PC-3 (cell line): ENCODE measurements around the gene TSPAN4. TPM values are rescaled to one million over a fixed set of nuclear protein-coding genes. Genes with fewer than 3 reads are reported as not detected.

ENCODE experiments used
- ATAC-seq: fragments of 200-7000 bp; cut with Tn5 transposase; 2 replicates; pipeline ENCODE4 v1.9.1; 2020; ENCODE audit warnings: mild to moderate bottlenecking, moderate library complexity
- BruUV-seq: library from RNA; stranded (reverse); fragments of 400-500 nt; replicated peaks from 2 replicates; lab custom pipeline; 2021; lab: Mats Ljungman, UMichigan
- CTCF ChIA-PET: fragments of 300-600 bp; sonication (Branson Sonifier 250); formaldehyde crosslinking; loops from one replicate; lab custom pipeline; 2022; ENCODE audit warnings: antibody characterized with exemption; lab: Charles Lee
- POLR2A ChIA-PET: fragments of 300-600 bp; sonication (Branson Sonifier 250); formaldehyde crosslinking; loops from one replicate; lab custom pipeline; 2022; ENCODE audit warnings: antibody characterized with exemption; ENCODE audit not compliant: unreplicated experiment; lab: Charles Lee
- DNase-seq: peaks from one replicate; pipeline ENCODE4 v3.0.0-alpha.2; 2015
- H2AFZ ChIP-seq: fragments of 300-600 bp; sonication (generic); 2 replicates; pipeline ENCODE4 v1.6.0; 2016; ENCODE audit warnings: antibody characterized with exemption, low read length
- H3F3A ChIP-seq: fragments of 300-600 bp; sonication (generic); one replicate; pipeline ENCODE4 v1.6.0; 2017; ENCODE audit warnings: antibody characterized with exemption, low read length, control low read depth, mild to moderate bottlenecking; ENCODE audit not compliant: unreplicated experiment
- H3K27ac ChIP-seq: fragments of 300-600 bp; sonication (generic); 2 replicates; pipeline ENCODE4 v1.5.1; 2016; ENCODE audit warnings: mild to moderate bottlenecking, low read length
- H3K27me3 ChIP-seq: fragments of 300-600 bp; sonication (generic); 2 replicates; pipeline ENCODE4 v1.6.1; 2016; ENCODE audit warnings: low read length, mixed read lengths
- H3K36me3 ChIP-seq: fragments of 300-600 bp; sonication (generic); 2 replicates; pipeline ENCODE4 v1.6.1; 2016; ENCODE audit warnings: low read depth, mixed run types, low read length, mixed read lengths
- H3K4me1 ChIP-seq: fragments of 300-600 bp; sonication (generic); 2 replicates; pipeline ENCODE4 v1.5.1; 2016; ENCODE audit warnings: low read length; ENCODE audit not compliant: insufficient read depth
- H3K4me2 ChIP-seq: fragments of 300-600 bp; sonication (generic); 2 replicates; pipeline ENCODE4 v1.6.0; 2016; ENCODE audit warnings: low read length
- H3K4me3 ChIP-seq: fragments of 300-600 bp; sonication (generic); 2 replicates; pipeline ENCODE4 v1.5.1; 2016; ENCODE audit warnings: mild to moderate bottlenecking, low read length, mixed read lengths
- H3K79me2 ChIP-seq: fragments of 300-600 bp; sonication (generic); 2 replicates; pipeline ENCODE4 v1.6.1; 2017; ENCODE audit warnings: low read length, mixed read lengths
- H3K9ac ChIP-seq: fragments of 300-600 bp; sonication (generic); 2 replicates; pipeline ENCODE4 v1.6.0; 2016; ENCODE audit warnings: mild to moderate bottlenecking, low read length
- H3K9me2 ChIP-seq: fragments of 300-600 bp; sonication (generic); replicated peaks from 2 replicates; pipeline ENCODE4 v1.6.1; 2016; ENCODE audit warnings: mixed run types, low read length, mixed read lengths
- H3K9me3 ChIP-seq: fragments of 300-600 bp; sonication (generic); 2 replicates; pipeline ENCODE4 v1.6.1; 2016; ENCODE audit warnings: low read length, mixed read lengths
- H4K20me1 ChIP-seq: fragments of 300-600 bp; sonication (generic); 2 replicates; pipeline ENCODE4 v1.6.1; 2016; ENCODE audit warnings: low read length, mixed read lengths
- CTCF ChIP-seq: fragments of 300-600 bp; sonication (generic); conservative IDR thresholded peaks from 2 replicates; pipeline ENCODE4 v1.5.1; 2017; ENCODE audit warnings: antibody characterized with exemption, low read depth, mild to moderate bottlenecking, low read length
- EZH2 ChIP-seq: fragments of 300-600 bp; sonication (generic); IDR thresholded peaks from one replicate; pipeline ENCODE4 v1.6.1; 2017; ENCODE audit warnings: antibody characterized with exemption, mild to moderate bottlenecking, low read length; ENCODE audit not compliant: unreplicated experiment
- EZH2phosphoT487 ChIP-seq: fragments of 300-600 bp; sonication (generic); IDR thresholded peaks from 2 replicates; pipeline ENCODE4 v1.6.1; 2018; ENCODE audit warnings: mild to moderate bottlenecking, antibody characterized with exemption, low read length, borderline replicate concordance
- intact Hi-C: fragments of 100-400 bp; cut with micrococcal nuclease; formaldehyde crosslinking; loops from 2 replicates; pipeline ENCODE4 v1.9.0; 2023
- total RNA-seq: library from RNA; depleted of rRNA; stranded (reverse); fragments of >200 nt; gene quantifications from 2 replicates; pipeline ENCODE4 v1.2.3, GENCODE V29; 2014

Gene TSPAN4
- total RNA-seq, 1 experiment from 2014 or later, result 121 TPM

DNA sequence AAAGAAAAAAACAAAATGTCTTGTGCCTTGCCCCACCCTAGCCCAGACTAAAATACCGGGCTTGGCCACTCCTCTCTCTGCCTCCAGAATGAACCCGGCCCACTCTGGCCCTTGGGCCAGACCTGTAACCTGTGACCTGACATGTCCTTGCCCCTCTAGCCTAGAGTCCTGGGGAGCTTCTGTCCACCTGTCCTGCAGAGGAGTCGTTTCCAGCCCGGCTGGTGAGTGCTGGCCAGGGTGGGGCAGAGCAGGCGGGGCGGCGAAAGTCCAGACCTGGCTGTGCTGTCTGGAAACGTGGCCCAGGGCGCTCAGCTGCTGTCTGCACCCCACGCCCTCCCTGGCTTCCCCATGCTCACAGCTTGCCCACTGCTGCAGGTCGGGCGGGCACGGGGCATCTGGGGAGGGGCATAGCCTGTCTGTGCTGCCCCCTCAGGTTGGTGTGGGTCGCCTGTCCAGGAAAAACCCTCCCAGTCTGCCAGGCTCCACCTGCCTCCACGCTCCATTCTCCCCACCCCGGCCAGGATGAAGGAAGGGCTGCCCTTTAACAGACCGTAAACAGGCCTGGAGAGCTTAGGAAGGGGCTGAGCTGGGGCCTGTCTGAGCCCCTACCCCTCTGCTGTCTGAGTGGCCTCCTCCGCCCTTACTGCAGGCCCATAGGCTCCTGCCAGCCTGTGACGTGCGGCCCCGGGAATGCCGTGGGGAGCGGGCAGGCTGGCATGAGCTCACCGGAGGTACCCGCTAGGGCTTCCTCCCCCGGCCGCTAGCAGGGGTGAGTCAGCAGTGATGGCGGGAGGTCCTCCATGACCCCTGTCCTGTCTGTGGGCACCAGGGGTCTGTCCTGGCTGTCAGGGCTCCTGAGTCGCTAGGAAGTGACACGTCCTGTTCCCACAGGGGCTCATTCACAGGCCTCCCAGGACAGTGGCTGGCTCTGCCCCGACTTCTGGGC is 8.0 kb upstream of the TSPAN4 start:
- ATAC-seq (peak; percentile 62), DNase-seq (peak; percentile 94)
- peaks cover 34% of the 10 kb centered on the region for H3K36me3 ChIP-seq
- H3K27ac ChIP-seq, result peak overlapping the region; percentile 91
- peaks cover 24% of the 10 kb centered on the region for H3K4me1 ChIP-seq
- CTCF ChIA-PET, result interaction anchor here (0.5 to 1.0 kb wide), 3 partner anchors 24 to 94 kb away, joined by 3 to 10 read pairs (median 3); no protein-coding TSS in a partner anchor
- H3K9me2 ChIP-seq, result no peaks in the 10 kb centered on the region
- intact Hi-C loops, result no loop called here
- peak overlapping the region; percentile 73 for H3K4me3 ChIP-seq
- no peaks in the 10 kb centered on the region for H3K9me3 ChIP-seq
- POLR2A ChIA-PET, result interaction anchor here (0.6 to 2.1 kb wide), 4 partner anchors 9 to 59 kb away, joined by 4 to 16 read pairs (median 13); partner anchors contain the start of genes PNPLA2 and TSPAN4
- peaks cover 9% of the 10 kb centered on the region for H3F3A ChIP-seq
- BruUV-seq, result TSS peak; percentile 65
- peak overlapping the region; percentile 99 for H3K4me2 ChIP-seq
- peak overlapping the region; percentile 94 for H3K9ac ChIP-seq
- peaks cover 58% of the 10 kb centered on the region for H3K79me2 ChIP-seq
- H2AFZ ChIP-seq, result no peak overlapping the region
- H3K27me3 ChIP-seq, result no peaks in the 10 kb centered on the region
- peaks cover 16% of the 10 kb centered on the region for H4K20me1 ChIP-seq
- TF ChIP-seq CTCF (0 out of 2 replicates have a peak, but pooled peaks have one; percentile 13), EZH2phosphoT487 (no peak)

DNA sequence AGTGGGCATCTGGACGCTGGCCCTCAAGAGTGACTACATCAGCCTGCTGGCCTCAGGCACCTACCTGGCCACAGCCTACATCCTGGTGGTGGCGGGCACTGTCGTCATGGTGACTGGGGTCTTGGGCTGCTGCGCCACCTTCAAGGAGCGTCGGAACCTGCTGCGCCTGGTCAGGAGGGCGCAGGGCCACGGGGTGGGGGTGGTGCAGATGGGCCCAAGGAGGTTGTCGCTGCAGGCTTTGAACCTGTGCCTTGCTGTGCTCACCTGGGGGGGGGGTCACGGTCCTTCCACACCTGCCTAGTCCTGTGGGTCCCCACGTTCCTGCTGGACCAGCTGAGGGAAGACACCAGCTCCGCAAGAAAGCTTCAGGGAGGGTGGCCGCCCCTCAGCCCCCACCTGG is 6.4 kb upstream of the TSPAN4 start:
- BruUV-seq, result no TSS peak
- Histone ChIP-seq H3K79me2 (peaks cover 75% of the 10 kb centered on the region), H3K4me1 (peaks cover 37% of the 10 kb centered on the region), H3K9ac (no peak overlapping the region), H3K27me3 (no peaks in the 10 kb centered on the region), H3K27ac (no peak overlapping the region), H3K9me3 (no peaks in the 10 kb centered on the region), H3K4me3 (no peak overlapping the region), H2AFZ (no peak overlapping the region), H3K4me2 (no peak overlapping the region), H3F3A (peaks cover 11% of the 10 kb centered on the region), H3K36me3 (peaks cover 51% of the 10 kb centered on the region), H4K20me1 (peaks cover 32% of the 10 kb centered on the region), H3K9me2 (no peaks in the 10 kb centered on the region)
- DNase-seq, result no peak
- TF ChIP-seq CTCF (no peak), EZH2 (no peak), EZH2phosphoT487 (no peak)
- intact Hi-C loops, result no loop called here
- ChIA-PET POLR2A (no interaction called here), CTCF (no interaction called here)
- ATAC-seq, result no peak
